D721Med (cell line): ENCODE results near the gene ITGB5.

Source experiments
- DNase-seq: peaks from one replicate; pipeline ENCODE4 v3.0.0; 2011; ENCODE audit warnings: low spot score; ENCODE audit not compliant: insufficient read length
- FAIRE-seq: peaks from 2 replicates; lab custom pipeline; 2011; peaks lifted over from hg19 to GRCh38; lab: Jason Lieb, UNC
- TF ChIP-seq, protein P1 (sequence below): IDR thresholded peaks from 2 replicates; pipeline ENCODE4 v1.5.1; 2012; ENCODE audit warnings: mild to moderate bottlenecking, control low read depth; ENCODE audit not compliant: insufficient read depth; ENCODE audit errors: missing control alignments

ITGB5 gene

DNA sequence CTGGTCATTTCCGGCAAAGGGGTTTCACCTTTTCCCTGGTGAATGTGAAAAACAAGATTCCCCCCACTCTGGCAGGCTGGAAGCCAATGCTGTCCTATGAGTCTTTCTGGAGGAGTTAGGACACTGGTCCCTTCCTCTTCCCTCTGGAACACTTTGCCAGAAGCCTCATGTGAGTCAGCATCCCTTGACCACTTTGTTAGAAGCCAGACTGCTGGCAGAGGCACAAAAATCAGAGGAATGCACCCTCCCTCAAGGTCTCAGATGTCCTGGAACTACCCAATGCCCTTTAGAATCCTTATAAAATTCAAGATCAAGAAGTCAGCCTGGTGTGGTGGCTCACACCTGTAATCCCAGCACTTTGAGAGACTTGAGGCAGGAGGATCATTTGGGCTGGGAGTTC is 26.6 kb downstream of the ITGB5 start:
- TF ChIP-seq, protein P1, sequence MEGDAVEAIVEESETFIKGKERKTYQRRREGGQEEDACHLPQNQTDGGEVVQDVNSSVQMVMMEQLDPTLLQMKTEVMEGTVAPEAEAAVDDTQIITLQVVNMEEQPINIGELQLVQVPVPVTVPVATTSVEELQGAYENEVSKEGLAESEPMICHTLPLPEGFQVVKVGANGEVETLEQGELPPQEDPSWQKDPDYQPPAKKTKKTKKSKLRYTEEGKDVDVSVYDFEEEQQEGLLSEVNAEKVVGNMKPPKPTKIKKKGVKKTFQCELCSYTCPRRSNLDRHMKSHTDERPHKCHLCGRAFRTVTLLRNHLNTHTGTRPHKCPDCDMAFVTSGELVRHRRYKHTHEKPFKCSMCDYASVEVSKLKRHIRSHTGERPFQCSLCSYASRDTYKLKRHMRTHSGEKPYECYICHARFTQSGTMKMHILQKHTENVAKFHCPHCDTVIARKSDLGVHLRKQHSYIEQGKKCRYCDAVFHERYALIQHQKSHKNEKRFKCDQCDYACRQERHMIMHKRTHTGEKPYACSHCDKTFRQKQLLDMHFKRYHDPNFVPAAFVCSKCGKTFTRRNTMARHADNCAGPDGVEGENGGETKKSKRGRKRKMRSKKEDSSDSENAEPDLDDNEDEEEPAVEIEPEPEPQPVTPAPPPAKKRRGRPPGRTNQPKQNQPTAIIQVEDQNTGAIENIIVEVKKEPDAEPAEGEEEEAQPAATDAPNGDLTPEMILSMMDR: no peak
- FAIRE-seq: no peak
- no peak for DNase-seq

GRCh38 chr3:124859025-124859424 is 28.1 kb downstream of the ITGB5 start:
- DNase-seq (no peak), FAIRE-seq (no peak)
- TF ChIP-seq, protein P1: no peak

- DNase-seq (no peak), FAIRE-seq (no peak)
- TF ChIP-seq, protein P1: no peak
Measured at GRCh38 chr3:124858275-124858674, 28.9 kb downstream of the ITGB5 start.

- FAIRE-seq (no peak), DNase-seq (no peak)
- TF ChIP-seq, protein P1: no peak
Measured at GRCh38 chr3:124856677-124857076, 30.5 kb downstream of the ITGB5 start.

- FAIRE-seq (no peak), DNase-seq (no peak)
- TF ChIP-seq, protein P1: no peak
Measured at GRCh38 chr3:124854009-124854408, 33.2 kb downstream of the ITGB5 start.

GRCh38 chr3:124853446-124853845 is 33.7 kb downstream of the ITGB5 start:
- DNase-seq (no peak), FAIRE-seq (no peak)
- TF ChIP-seq, protein P1: no peak

DNA sequence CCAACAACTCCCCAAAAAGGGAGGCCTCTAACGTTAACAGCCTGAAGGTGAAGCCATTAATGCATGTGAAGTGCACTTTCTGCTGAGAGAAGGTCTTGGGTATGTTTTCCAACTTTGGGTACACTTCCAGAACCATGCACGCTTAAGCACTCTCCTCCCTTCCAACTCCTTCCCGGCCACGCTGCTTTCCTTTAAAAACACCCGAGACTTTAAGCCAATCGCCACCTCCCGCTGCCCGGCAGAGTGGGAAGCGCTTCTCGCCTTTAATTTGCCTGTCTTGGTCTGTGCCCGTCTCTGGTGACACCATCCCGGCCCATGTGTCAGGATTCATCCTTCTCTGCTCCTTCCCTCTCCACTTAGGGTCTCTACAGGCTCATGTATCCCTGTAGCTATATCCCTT is 35.3 kb downstream of the ITGB5 start:
- DNase-seq: no peak
- FAIRE-seq: no peak
- TF ChIP-seq, protein P1: no peak
